Measurements from ENCODE around the gene USP49.

USP49 gene

DNA sequence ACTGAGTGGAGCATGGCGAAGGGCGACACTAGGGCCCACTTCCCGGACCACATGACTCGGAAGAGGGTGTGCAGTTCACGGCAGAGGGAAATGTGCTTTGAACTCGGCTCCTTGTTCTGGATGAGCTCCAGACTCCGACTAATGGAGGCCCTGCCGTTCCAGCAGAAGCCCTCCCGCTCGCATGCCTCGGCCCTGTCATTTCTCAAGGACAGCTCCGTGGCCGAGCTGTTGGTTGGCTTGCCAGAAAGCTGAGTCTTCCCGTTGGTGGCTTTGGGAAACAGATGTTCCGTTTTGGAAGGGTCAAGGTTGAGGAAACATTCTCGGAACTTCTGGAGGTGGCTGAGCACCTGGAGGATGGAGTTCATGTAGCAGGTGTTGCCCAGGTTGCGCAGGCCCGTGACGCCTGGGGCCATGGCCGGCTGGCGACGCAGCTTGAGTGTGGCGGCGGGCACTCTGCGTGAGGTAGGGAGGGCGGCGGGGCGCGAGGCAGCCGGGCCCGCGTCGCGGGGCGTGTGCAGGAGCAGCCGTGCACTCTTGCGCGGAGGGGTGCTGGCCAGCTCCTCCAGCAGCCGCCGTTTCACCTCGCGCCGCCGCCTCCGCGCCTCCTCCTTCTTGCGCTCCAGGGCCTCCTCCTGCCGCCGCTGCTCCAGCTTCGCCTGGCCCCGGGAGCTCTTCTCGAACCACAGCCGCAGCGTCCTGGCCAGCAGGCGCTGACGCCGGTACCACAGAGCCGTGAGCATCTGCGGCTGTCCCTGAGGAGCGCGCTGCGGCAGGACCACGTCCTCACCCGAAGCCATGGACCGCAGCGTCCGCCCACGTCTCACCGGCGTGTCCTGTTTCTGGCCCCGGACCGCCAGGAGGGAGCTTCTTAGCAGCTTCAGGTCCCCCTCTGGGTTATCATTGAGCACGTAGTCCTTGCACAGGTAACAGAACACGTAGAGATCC lies 89.1 kb downstream of the USP49 start:
- DNase-seq: no peak

DNA sequence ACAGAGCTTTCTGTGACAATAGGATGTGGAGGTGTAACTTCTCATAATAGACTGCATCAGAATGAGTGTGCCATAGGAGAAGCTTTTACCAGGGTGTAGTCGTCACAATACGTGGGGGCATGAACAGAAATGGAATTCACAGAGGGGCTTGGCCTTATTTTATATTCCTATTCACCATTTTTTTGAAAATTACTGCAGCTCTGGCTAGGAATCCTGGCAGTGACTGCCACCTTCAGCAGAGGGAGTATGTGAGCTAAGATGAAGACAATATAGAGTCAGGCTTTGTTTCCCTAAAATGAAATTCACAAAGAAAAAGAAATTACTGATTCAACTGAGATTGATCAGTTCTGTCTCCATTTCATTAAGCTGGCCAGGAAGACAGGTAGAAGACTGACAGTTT lies 93.8 kb downstream of the USP49 start:
- peak; percentile 45 to 58 for DNase-seq

DNA sequence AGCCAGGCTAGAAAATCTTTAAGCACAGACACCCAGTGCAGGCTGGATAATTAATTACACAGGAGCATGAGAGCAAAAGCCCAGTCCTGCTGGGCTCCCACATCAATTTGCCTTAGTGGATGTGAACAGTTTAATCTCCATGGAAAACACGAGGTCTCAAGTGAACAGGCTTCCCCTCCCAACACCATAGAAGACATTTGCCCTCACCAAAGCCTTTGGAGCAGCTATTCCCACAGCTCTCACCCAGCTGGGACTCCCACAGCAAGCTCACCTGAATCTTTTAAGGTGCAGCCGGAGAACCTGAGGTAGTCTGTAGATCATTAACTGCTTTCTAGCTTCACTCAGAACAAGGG lies 95.6 kb downstream of the USP49 start:
- DNase-seq: no peak

DNA sequence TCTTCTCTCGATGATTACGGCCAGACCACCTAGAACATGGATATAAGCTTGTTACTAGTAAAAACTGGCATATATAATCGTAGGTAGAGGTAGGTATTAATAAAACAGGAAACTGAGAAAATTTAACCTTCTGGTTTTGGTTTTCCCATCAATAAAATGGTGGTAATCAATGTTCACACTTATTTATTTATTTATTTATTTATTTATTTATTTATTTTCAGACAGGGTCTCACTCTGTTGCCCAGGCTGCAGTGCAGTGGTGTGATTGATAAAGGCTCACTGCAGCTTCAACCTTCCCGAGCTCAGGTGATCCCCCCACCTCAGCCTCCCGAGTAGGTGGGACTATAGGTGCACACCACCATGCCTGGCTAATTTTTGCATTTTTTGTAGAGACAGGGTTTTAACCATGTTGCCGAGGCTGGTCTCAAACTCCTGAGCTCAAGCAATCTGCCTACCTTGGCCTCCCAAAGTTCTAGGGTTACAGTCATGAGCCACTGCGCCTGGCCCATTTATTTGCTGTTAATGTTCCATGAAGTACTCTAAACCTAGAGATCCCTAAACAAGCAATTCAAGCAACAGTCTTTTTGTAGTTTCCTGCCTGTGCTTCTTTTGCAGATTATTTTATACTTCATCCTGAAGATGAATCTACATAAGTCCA lies 96.1 kb downstream of the USP49 start:
- no peak for DNase-seq

DNA sequence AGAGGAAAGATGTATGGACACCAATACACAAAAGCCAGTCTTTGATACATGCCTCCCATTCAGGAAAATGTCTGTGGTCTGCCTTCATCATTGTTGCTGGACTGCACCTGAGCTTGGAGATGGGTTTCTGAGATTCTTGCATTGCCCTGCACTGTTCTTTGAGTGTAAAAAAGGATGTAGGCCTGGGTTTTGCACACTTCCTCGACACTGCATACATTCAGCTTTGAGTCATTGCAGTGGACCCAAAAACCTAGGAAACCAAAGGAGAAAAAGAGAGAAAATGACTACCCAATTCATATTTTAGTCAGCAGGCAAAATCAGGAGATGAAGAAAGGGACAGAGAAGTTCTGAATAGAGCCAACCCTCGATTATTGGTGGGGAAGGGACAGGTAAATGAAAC lies 98.7 kb downstream of the USP49 start:
- no peak for DNase-seq

DNA sequence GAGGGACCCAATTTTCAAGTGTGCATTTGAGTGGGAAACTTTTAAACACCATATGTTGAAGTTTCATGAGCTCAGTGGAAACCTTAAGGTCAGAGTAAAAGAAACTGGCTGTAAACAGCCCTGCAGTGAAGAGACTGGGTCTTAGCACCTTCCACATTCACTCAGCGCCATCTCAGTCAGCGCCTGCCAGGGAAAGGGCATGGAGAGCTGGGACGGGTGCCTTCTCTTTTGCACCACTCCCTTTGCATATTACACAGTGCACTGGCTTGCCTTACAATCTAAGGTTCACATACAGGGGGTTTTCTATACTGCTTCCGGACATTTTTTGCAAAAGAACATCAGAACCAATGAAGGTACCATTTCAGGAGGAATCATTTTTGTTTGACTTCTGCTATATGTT lies 103.2 kb downstream of the USP49 start:
- no peak for DNase-seq

DNA sequence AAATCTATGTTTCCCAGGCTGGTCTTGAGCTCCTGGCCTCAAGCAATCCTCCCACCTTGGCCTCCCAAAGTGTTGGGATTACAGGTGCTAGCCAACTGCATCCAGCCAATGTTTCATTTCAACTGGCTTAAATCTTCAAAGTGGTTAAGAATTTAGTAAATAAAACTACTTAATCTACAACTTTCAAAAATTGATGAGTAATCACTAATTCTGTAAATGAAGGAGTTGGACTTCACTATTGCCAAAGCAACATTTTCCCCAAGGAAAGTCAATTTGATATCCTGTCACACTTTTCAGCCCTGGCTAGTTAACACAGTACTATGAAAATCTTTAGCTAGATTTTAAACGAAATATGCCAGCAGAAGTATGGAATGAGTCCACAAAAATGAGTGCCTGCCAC lies 103.9 kb downstream of the USP49 start:
- no peak for DNase-seq

DNA sequence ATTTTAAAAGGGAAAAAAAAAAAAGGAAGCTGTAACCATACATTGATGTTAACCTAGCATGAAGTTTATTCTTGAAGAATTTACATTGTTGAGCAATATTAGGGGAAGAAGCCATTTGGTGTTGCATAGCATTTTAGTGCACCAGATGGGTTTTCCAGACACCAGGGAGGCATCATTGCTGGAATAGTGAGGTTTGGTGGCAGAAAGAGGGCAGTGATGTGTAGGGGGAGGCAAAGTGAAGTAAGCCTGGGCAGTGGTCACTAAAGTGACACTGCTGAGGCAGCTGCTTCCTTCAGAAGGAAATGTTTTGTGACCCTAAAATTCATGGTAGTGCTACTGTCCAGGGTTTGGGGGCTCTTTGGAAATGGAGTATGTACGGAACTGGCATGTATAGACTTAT lies 105.1 kb downstream of the USP49 start:
- no peak for DNase-seq

DNA sequence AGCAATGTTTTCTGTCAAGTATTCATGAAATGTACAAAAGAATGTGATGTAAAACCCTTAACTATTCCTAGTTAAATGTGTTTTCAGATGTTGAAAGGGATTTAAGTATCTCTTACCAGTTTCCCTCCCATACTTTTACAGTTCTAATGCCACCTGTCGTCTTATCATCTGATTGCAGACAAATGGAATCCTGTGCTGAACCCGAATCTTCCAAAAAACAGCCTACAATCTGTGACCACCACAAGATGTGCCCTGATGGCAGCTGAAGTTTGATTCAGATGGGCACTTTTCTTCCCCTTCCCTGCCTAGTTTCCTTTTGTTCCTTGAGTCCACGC lies 105.8 kb downstream of the USP49 start:
- DNase-seq: no peak

DNA sequence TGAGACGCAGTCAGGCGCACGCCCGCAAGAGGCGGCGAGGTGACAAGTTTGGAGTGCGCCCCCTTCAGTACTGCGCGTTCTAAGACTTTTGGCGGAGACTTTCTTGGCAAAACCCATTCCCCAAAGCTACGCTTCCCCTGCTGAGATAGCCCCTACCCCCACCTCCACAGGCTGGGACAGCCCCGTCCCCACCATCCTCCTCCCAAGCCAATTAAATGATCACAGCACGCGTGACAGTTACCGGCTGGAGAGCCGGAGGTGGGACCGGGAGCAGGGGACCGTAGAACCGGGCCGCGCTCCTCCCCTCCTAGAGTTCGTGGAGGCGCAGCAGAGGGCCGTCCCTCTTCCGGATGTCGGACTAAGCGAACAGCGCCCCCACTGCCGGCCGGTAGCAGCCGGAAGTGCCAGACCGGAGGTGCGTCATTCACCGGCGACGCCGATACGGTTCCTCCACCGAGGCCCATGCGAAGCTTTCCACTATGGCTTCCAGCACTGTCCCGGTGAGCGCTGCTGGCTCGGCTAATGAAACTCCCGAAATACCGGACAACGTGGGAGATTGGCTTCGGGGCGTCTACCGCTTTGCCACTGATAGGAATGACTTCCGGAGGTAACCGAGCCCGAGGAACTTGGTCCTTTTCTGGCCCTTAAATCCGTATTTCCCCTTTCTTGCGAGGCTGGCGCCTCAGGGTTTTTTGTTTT lies 107.8 kb downstream of the USP49 start, which contains the start of gene TOMM6:
Gene TOMM6, plus strand, starts transcription at position 476 of the 699 bp plus-strand sequence. Its CDS starts 4 bp downstream, at position 480.
- DNase-seq: peak; percentile 91 to 95

DNA sequence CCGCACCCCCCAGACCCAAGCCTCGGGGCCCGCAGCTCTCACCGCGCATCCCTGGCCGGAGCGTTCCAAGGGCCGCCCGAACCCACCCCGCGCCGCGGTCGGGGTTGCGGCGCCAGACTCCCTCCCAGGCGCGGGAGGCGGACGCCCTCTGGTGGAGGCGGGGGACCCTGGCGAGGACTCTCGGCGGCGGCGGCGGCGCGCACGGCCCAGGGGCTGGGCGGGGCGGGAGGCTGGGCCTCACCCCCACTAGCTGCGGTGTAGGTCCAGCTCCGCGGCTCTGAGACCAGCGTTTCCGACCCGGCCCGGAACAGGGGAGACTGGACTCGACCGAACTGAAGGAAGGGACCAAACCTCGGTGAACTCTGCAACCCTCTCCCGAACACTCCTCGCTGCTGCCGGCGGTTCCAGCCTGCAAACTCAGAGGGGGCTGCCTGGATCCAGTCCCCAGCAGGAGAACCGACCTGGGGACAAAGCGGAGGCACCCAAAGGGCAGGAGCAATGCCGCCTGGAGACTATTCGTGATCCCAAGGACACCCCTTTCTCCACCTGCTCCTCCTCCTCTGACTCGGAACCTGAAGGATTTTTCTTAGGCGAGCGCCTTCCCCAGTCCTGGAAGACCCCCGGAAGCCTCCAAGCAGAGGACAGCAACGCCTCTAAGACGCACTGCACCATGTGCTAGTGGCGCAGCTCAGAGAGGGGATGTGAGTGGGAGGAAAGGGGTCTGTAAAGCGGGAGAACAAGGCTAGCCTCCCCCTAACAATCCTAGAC lies 108.5 kb downstream of the USP49 start:
- peak; percentile 62 to 68 for DNase-seq

DNA sequence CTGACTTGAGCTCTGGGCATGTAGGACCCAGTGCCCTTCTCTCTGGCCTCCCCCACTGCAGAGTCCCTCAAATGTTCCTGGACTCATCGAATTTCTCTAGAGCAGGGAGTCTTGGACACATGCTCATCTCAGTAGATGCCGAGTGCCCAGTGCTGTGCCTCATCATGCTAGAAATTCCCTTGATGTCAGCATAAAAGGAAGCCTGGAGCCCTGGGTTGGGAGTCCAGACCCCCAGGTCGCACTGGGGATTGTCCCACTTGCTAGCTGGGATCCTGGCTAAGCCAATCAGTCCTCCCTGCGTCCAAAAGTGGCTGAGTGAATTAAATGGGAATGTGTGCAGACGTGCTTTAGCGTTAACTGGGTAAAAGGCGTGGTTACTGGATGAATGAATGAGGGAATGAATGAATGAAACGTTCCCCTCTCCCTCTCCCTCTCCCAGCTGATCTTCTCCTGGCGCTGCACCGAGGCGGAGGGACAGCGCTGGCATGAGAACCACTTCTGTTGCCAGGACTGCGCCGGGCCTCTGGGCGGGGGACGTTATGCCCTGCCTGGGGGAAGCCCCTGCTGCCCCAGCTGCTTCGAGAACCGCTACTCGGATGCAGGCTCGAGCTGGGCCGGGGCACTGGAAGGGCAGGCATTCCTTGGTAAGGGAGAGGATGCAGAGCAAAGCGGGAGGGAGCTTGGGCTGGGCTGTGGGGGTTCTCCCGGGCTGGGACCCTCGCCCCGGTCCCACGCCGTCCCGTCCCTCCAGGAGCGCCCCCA lies 109.3 kb downstream of the USP49 start:
- no peak for DNase-seq

DNA sequence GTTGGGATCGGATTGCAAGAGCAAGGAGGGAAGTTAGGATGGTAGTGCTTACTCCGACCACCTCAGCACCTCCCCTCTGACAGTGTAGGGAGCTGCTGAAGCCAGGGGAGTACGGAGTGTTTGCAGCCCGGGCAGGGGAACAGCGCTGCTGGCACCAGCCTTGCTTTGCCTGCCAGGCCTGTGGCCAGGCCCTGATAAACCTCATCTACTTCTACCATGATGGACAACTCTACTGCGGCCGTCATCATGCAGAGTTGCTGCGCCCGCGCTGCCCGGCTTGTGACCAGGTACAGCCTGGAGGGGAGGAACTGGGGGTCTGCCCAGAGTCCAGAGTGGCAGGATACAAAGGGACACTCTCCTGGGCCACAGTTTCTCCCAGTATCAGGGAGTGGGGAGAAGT lies 109.9 kb downstream of the USP49 start:
- no peak for DNase-seq

DNA sequence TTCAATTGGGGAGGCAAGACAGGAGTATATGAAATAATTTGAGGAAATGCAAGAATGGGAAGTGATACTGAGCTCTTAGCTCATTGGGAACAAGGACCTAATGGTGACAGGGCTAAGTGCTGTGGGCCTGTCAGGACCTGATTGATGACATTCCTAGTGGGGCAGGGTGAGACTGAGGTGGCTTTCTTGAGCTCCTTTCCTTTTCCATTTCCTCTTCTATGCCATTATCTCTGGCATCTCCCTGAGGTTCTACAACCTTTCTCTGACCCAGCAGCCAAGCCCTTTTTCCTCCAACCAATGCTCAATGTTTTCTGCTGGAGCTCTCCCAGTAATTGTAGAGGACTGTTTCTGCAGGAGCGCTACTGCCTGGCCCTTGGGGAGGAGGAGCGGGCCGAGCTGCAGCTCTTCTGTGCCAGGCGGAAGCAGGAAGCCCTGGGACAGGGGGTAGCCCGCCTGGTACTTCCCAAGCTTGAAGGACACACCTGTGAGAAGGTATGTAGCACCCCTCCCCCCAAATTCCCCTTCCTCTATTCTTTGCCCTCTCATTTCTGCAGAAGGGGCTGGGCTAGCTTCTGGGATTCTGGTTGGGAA lies 110.5 kb downstream of the USP49 start:
- no peak for DNase-seq

DNA sequence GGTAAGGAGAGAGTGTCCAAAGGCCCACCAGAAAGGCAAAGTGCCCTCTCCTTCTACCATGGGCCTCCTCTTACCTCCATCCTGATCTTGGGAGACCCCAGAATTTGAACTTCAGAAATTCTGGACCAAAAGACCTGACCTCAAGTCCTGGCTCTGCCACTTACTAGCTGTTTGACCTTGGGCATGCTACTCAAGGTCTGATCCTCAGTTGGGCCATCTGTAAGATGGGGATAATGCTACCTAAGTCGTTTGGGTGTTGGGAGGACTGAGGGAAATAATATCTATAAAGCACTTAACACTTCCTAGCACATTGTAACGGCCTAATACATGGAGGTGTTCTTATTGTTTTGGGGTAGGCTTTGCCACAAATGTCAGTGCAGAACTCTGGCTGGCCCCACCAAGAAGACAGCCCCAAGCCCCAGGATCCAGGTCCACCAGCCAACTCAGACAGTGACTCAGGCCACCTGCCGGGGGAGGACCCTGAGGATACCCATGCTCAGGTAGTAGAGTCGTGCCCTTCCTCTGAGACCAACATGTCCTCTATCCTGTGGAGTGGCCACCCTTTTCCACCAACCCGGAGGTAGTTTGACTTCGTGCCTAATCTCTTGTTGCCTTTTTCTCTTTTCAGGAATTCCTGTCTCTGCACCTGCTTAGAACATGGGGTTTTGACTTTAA lies 111.9 kb downstream of the USP49 start:
- DNase-seq: no peak

DNA sequence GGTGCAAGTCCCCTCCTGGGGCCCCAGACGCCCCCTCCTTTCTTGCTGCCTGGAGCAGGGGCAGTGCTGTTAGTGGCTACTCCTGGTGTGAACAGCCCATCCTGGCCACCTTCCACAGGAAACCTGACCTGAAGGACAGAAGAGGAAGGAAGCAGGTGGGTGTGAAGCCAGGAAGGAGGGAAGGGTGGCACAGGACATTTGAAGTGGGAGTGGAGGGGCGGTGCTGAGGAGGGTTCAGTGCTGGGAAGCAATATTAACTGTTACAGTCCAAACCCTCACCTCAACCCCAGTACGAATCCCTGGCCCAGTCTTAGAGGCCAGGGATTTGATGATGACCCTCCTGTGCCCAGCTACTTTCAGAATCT lies 113.8 kb downstream of the USP49 start:
- DNase-seq: no peak

DNA sequence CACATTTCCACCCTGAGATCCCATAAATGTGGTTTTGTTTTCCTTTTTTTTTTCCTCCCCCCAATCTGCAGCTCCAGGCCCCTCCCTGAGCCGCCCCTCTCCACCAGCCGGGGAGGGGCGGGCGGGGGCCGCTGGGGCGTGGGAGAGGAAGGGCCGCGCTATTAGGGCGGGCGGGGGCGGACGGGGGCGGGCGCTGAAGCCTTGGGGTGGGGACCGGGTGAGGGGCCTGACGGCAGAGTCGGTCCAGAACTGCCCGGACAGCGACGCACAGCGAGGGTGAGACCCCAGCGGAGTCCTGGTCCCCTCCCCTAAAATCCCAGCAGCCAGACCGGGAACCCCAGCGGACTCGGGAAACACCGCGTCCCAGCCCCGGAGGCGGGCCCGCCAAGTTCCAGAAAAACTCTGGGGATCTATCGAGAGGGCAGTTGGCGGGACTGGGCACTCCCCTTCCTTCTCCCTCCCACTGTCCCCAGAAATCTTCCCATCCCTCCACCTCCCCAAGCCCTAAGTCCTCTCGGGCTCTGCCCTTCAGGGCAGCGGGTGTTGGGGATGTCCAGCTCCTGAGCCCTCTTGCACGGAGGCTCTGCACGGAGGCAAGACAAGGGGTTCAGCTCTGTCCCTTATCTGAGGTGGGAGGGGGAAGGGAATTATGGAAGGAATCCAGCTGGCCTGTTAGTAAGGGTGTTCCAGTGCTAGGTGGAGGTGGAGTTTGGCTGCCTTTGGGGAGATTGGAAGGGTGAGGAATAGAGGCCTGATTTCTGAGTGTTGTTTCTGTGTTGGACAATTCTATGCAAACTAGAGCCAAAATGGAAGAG lies 114.4 kb downstream of the USP49 start, which contains the start of gene PRICKLE4:
Gene PRICKLE4, plus strand, starts transcription at position 232 of the 815 bp plus-strand sequence. CDS start 2,692 bp downstream, outside the sequence.
- DNase-seq: no peak

DNA sequence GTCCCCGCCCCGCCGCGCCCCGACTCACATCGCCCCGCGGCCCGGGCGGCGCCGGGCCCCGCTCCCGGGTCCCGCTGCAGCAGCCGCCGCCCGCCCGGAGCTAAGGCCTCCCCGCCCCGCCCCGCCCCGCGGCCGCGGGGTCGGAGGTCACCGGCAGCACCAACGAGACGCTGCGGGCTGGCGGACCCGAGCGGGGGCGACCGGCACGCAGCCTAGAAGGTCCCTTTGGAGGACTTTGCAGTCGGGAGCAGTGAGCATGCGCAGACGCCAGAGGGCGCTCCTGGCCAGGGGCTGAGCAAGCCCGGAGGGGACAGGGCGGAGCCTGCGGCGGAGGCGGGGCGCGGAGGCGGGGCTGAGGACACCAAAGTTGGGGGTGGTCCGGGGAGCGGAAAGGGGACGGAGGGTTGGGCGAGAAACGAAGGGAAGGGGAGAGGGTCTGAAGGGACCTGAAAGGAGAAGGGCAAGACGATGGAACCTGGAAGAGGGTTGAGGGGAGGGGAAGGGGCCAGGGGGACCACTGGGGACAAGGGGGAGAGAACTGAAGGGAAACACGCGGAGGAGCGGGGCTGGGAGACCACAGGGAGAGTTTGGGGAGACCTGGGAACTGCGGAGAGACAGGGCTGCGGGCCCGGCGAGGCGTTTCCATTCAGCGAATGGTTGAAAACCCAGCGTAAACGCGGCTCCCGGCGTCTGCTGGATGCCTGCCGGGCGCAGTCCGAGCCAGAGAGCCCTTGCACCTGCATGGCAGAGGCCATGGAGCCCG lies 115.2 kb downstream of the USP49 start, which contains the start of gene FRS3:
Gene FRS3, minus strand, starts transcription at position 113 of the 763 bp plus-strand sequence. CDS start 2,913 bp downstream, outside the sequence.
- DNase-seq: peak; percentile 89 to 92

DNA sequence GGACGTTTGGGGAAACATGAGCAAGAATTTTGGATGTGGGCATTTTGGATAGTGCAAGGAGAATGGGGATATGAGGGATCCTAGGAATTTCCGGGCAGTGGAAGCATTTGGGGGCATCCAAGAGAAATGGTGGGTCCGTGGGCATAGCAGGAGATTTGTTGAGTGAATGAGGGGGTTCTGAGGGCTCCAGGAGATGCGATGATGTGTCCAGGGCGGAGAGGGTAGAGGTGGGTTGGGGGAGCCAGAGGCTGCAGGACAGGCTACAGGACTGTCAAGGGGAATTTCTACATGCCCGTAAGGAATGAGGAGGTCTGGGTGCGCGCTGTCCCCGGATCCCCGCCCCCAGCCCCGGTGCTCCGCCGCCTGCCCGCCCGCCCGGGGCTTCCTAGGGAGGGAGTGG lies 115.8 kb downstream of the USP49 start:
- DNase-seq: no peak

Data from Kasumi-1 (cell line).